NCI-H1105 treated with DMSO at 0.1 percent for 48 hours (cell line): ENCODE measurements around the gene TBCE.
"Not testable (repeated sequence)": the region's sequence is repeated elsewhere in the genome, so short reads cannot be mapped to it uniquely, and the experiment has no call there.

Experiments used
- DNase-seq: peaks from one replicate; lab custom pipeline; 2025; lab: John Stamatoyannopoulos, UW

Gene TBCE

GRCh38 chr1:235455097-235455496, 87.9 kb downstream of the TBCE start:
- DNase-seq, result no peak

DNA sequence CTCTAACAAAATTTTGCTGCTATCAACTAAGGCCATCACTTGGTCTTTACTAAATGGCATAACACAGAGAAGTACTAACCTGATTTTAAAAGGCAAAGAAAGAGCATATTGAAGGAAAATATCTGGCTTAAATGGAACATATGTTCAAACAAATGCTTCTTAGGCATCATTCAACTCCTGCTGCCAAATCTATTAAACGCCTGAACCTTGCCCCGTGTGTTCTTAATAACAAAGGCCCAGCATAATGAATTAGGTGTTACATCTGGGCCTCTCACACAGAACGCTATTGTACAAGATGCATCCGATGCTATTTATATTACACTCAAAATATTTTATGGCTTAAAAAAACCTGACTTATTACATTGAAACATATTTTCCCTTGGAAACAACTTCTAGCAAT, 88.6 kb downstream of the TBCE start:
- no peak for DNase-seq

DNA sequence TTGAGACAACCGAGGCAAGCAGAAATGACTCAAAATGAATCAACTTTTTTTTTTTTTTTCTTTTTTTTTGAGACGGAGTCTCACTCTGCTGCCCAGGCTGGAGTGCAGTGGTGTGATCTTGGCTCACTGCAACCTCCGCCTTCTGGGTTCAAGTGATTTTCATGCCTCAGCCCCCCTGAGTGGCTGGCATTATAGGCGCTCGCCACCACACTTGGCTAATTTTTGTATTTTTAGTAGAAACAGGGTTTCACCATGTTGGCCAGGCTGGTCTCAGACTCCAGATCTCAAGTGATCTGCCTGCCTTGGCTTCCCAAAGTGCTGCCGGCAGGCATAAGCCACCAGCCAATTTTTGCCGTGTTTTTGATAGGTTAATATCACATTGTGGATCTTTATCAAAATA, 90.6 kb downstream of the TBCE start:
- not testable (repeated sequence) for DNase-seq

- DNase-seq, result no peak
These were observed 93.5 kb downstream of the TBCE start for GRCh38 chr1:235460770-235461169.

- no peak for DNase-seq
These were observed 94.7 kb downstream of the TBCE start for GRCh38 chr1:235461954-235462353.

DNA sequence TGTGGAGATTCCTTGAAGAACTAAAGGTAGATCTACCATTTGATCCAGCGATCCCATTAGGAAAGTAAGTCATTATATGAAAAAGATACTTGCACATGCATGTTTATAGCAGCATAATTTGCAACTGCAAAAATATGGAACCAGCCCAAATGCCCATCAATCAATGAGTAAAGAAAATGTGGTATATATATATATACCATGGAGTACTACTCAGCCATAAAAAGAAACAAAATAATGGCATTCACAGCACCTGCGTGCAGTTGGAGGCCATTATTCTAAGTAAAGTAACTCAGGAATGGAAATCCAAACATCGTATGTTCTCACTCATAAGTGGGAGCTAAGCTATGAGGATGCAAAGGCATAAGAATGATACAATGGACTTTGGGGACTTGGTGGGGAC, 95.6 kb downstream of the TBCE start:
- DNase-seq, result not testable (repeated sequence)

- DNase-seq, result no peak
These were observed 97.8 kb downstream of the TBCE start for GRCh38 chr1:235465066-235465465.

DNA sequence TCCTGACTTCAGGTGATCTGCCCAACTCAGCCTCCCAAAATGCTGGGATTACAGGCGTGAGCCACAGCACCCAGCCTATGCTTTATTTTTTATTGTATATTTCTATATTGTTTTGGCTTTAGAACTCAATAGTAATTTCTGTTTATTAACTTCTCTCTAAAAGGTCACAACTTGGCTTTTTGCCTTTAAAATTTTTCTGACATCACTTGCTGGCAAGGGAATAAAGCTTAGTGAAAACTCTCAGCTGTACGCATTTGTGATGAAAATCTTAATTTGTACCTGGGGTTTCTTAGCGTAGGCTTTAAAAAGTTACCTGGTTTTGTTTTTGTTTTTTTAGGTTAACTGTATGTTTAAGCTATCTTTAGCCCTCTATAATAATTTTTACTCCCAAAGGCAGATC, 100.8 kb downstream of the TBCE start:
- no peak for DNase-seq

- no peak for DNase-seq
These were observed 101.7 kb downstream of the TBCE start for GRCh38 chr1:235468970-235469369.

DNA sequence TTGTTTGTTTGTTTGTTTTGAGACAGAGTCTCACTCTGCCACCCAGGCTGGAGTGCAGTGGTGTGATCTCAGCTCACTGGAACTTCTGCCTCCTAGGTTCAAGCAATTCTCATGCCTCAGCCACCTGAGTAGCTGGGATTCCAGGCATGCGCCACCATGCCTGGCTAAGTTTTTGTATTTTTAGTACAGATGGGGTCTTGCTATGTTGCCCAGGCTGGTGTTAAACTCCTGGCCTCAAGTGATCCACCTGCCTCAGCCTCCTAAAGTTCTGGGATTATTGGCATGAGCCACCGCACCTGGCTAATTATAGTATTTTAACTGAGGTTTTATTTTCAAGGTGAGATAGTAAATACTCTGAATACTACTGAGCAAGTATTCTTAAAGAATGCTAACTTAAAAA, 102.7 kb downstream of the TBCE start:
- DNase-seq, result not testable (repeated sequence)

GRCh38 chr1:235470741-235471439, 103.7 kb downstream of the TBCE start:
- DNase-seq, result no peak

GRCh38 chr1:235473806-235474205, 106.6 kb downstream of the TBCE start:
- no peak for DNase-seq

- no peak for DNase-seq
These were observed 115.9 kb downstream of the TBCE start for GRCh38 chr1:235483090-235483489.

GRCh38 chr1:235485558-235485957, 118.3 kb downstream of the TBCE start:
- DNase-seq, result no peak

DNA sequence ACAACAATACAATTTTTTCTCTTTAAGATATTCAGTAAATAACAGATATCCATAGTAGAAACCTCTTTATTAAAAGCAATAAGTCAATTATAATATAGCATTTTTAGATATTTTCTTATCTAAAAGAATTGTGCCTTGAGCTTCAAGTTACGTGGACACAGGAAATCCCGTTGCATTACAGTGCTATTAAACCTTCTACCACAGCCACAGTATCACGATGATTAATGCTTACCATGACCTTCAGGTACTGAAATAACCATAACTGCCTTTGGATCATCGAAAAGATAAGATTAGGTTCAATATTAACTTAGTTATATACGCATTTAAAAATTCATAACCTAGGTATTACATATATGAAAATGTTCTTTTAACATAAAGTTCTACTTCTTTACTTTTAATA, 119.1 kb downstream of the TBCE start:
- no peak for DNase-seq

DNA sequence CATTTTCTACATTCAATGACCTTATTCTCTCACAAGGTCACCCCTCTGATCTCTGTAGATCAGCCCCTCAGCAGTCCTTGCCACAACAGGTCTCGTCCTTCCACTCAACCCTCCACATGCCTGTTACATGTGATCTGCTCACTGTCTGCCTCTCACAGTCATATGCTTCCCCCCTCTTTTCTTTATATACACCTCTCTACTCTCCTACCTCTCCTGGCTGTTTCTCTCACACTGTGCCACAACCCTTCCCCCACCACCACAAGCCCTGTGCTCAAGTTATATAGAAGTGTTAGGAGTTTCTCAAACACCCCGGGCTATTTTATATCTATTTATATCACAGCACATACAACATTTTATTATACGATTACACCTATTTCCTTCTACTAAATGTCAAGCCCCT, 124.4 kb downstream of the TBCE start:
- no peak for DNase-seq

DNA sequence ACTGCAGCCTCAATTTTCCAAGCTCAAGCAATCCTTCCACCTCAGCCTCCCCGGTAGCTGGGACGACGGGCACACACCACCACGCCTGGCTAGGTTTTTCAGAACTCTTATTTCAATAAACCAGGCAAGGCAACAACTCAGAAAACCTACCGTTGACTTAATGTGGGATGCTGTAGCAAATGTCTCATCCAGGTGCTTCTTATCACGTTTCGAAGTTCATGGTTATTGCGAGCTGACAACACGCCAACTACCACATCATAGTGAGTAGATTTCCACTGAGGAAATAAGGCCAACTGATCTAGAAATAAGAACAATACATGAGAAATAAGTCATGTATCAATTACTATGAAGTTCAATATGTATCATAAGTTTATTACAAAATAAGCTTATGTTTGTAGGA, 127.3 kb downstream of the TBCE start:
- no peak for DNase-seq

DNA sequence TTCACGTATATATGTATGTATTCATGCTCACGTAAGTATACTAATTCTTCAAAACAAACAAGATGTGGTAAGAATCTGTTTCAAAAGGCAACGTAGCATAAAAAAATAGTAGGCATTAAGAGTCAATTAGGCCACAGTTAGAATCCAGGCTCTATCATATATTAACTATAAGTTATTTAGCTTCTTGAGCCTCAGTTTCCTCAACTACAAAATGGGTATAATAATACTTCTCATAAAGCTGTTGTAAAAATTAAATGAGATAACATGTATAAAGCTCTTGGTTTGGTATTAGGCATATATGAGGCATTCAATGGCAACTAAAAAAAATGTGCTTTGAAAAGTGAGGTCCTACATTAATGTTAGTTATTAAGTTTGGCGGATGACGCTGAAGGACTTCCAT, 127.8 kb downstream of the TBCE start:
- DNase-seq, result no peak

DNA sequence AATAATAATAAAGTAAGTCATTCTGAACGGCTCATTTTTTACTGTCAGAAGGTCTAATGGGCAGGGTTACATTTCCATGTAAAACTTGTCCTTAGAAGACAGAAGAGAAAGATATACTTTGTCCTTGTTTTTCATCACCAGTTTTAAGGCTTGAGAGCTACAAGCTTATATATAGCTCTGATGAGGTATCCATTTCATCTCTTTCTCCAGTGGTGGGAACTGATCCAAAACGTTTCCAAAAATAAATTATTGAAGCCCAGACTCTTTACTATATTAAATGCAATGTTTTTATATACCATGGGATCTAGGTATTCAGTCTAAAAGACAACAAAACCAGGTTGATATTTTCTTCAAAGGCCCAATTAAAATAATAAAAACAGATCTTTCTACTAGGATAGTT, 128.3 kb downstream of the TBCE start:
- DNase-seq, result no peak

- no peak for DNase-seq
These were observed 133.8 kb downstream of the TBCE start for GRCh38 chr1:235500971-235501540.
